NK-92 (cell line): ENCODE data around the gene ARHGAP21.
"Not testable (repeated sequence)": the region's sequence is repeated elsewhere in the genome, so short reads cannot be mapped to it uniquely, and the experiment has no call there.

Source experiments
- DNase-seq: peaks from one replicate; lab custom pipeline; 2025; ENCODE audit not compliant: unreplicated experiment; lab: John Stamatoyannopoulos, UW

Gene ARHGAP21

DNA sequence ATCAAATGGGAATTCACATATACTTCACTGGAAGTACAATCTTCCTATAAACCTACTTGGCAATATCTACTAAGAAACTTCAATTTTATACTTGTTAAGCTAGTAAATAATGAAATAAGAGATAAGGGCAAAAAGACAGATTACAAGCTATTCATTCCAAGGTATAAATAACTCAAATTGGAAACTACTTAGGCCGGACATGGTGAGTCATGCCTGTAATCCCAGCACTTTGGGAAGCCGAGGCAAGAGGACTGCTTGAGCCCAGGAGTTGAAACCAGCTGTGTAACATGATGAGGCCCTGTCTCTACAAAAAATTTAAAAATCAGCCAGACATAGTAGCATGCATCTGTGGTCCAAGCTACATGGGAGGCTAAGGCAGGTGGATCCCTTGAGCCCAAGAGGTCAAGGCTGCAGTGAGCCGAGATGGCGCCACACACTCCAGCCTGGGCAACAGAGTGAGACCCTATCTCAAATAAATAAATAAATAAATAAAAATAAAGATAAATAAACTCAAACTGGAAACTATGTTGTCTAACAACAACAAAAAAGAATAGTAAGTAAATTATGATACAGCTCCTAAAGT, 37.6 kb downstream of the ARHGAP21 start:
- DNase-seq, result no peak

DNA sequence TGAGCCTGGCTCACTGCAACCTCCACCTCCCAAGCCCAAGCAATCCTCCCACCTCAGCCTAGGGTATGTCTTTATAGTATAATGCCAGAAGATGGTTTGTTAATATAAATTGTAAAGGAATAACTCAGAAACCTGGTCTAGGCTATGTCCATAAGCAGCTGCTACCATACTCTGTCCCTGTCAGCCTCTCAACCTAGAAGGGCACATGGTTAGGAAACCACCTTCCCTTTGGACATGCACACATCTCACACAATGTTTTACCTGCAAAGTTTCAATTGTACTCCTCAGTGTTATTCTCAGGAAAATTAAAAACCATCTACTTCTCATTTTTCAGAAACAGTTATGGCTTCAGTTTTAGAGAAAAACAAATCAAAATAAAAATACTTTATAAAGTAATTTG, 40.1 kb downstream of the ARHGAP21 start:
- no peak for DNase-seq

DNA sequence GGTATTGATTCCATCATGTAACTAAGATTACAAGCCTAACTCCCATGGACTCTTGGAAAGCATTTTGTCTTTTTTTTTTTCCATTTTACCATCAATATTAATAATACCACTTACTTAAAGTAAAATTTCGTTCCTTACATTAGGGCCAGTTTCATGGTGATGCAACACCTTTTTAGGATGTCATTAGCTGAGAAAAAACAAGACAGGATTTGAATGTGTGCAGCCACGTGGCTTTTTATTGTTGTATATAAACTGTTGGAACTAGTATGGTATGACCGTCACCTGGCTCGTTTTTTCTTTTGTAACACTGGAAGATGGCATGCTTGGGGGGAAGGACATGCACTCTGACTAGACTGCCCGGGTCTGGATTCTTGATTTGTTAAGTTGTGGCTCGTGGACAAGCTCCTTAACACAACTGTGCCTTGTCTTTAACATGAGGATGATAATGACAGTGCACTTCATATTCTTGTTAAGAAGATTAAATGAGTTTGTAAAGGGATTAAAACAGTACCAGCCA, 42.1 kb downstream of the ARHGAP21 start:
- no peak for DNase-seq

DNA sequence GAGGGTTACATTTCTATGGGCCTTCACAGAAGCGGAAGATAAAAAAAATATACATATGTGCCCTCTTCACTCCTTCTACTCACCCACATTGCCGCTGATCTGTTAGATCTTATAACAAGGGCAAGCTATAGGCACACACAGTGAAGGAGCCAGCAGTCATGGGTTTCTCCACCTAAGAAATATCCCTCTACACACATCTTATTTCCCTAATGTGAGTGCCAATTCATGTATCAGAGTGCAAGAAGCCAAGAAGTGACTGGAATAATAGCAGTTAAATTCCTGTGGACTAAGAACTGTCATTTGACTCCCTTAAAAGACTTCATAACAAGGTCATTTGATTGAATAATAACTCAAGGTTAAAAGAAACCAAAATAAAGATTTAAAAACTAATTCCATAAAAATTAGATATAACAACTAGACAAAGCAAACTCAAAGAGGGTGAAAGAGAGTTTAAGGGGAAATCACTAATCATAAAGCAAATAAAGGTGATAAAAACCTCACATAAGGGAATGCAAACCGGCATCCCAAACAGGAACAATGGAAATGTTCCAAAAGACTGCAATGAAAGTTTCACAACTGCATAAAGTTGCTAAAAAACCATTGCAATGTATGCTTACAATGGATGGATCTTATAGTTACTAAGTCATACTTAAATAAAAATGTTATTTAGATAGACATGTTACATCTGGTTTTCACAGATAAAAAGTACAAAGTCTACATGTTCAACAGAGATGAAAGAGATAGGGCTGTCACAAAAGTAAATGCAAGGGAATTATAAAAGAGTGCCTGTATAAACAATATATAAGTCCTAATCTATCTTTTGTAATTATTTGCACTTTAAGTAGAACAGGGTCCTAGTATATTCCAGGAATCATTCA, 42.8 kb downstream of the ARHGAP21 start:
- no peak for DNase-seq

DNA sequence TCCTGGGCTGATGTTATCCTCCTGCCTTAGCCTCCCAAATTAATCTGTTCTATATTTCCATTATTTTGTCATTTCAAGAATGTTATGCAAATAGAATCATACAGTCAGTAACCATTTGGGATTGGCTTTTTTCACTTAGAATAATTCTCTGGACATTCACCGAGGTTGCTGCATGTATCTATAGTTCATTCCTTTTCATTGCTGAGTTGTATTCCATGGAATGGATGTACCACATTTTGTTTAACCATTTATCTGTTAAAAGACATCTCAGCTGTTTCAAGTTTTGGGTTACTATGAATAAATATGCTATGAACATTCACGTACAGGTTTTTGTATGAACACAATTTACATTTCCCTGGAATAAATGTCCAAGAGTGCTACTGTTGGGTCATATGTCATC, 44.9 kb downstream of the ARHGAP21 start:
- DNase-seq, result no peak

DNA sequence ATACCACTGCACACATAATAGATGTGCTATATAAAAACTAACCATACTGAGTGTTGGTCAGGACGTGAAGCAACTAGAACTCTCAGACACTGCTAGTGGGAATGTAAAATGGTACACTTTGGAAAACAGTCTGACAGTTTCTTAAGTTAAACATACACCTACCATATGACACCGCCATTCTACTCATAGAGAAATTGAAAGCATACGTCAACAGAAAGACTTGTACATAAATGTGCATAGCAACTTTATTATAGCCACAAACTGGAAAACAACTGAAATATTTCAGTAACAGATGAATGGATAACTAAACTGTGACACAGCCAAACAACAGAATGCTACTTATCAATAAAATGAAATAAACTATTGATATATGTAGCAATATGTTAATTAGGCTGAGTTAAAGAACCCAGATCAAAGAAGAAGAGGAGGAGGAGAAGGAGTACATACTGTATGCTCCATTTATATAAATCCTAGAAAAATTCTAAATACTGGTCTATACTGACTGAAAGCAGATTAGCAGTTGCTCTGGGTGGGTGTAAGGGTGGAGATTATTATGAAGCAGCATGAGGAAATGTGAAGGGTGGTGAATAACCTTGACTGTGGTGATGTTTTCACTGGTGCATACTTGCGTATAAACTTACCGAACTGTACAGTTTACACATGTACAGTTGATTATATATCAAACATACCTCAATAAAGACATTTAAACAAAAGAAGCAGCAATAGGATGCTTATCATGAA, 48.6 kb downstream of the ARHGAP21 start:
- DNase-seq, result no peak

DNA sequence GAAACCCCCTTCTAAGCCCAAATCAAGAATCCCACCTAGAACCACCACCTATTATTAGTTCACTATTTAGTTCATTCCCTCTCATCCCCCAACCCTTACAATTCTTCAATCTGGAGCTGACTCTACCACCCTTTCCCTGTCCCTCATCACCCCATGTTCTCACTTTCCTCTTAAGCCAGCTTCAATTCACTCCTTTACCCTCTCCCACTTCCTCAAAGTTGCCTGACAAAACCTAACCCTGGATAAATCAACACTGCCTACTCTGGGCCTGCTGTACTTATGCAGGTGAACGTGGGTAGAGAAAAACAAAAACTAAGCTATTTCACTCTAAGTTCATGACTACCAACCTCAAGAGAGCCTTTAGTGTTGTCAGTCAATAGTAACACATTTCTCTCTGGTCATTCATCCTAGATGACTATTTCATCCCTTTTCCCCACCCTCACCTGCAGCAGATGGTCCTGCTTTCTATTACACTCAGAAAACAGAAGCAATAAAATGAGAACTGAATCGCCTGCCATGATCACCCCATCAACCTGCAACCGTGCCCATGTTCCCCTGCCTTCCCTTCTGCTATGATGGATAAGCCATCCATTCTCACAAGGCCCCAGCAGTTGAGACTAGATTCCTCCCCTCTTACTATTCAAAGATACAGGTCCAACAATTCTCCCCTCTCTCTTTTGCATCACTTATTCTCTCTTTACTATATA, 52.6 kb downstream of the ARHGAP21 start:
- no peak for DNase-seq

DNA sequence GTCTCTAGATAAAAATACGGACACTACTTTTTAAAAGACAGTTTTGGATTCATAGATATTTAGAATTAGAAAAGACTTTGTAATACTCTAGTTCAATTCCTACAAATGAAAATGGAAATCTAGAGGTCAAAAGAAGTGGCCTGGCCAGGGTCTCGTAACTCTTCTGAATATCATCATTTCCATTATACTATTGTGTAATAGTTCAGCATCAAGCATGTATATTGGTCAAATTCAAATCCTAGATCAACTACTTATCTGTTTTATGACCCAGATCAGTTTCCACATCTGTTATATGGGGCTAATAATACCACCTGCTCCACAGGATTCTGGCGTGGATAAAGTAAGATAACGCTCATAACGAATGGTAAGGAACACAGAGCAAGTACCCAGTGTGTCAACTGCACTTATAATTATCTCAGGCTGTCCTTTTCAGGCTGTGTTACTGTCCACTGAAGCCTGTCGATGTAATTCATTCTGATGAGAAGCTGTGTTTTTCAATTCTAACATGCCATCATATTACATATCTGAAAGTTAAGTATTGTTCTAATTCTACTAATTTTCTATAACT, 54.3 kb downstream of the ARHGAP21 start:
- DNase-seq, result no peak

DNA sequence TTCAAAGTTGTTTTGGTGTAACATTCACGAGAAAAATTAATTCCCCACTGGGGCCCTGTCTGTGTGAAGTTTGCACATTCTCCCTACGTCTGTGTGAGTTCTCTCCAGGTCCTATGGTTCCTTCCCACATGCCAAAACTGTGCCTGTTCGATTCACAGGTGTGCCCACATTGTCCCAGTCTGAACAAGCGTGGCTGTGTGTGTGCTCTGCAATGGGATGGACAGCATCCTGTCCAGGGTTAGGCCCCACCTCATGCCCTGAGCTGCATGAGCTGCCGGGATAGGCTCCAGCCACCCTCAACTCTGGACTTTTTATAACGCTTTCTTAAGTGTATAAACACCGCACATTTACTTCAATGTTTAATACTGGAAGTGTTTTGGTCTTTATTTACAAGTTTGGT, 55.4 kb downstream of the ARHGAP21 start:
- no peak for DNase-seq

DNA sequence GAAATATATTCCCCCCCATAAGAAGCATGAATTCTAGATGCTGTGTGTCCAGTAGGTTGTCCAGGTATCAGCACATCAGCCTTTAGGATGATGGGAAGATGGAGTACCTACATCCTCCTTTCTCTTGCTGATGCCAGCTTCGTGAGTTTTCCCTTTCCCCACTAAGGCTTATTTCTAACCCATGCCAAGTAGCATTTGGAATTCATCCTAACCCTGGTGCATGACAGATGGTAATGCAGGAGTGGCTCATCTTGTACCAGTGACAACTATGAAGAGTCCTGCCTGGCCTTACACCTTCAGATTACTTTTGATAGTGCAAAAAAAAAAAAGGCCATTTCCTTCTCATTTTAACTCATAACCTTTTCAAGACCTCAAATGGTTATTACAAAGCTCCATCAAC, 58.7 kb downstream of the ARHGAP21 start:
- no peak for DNase-seq

DNA sequence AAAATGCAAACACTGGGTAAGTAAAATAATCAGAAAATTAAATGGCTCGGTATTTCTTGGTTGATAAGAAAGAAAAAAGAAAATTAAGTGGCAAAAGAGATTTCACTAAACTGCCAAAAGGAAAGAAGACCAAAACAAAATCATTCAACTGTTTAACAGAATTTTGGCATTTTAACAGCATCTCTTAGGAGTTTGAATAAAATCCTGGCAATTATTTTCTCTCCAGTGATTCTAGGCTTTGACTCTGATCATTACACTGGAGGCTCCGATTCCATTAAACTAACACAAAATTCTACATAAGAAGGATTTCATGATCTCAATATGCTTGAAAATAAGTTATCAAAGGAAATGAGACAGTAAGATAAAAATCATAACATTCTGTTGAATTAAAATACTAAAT, 62.3 kb downstream of the ARHGAP21 start:
- no peak for DNase-seq

DNA sequence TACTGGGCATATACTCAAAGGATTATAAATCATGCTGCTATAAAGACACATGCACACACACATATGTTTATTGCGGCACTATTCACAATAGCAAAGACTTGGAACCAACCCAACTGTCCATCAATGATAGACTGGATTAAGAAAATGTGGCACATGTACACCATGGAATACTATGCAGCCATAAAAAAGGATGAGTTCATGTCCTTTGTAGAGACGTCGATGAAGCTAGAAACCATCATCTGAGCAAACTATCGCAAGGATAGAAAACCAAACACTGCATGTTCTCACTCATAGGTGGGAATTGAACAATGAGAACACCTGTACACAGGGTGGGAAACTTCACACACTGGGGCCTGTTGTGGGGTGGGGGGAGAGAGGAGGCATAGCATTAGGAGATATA, 65.4 kb downstream of the ARHGAP21 start:
- not testable (repeated sequence) for DNase-seq

DNA sequence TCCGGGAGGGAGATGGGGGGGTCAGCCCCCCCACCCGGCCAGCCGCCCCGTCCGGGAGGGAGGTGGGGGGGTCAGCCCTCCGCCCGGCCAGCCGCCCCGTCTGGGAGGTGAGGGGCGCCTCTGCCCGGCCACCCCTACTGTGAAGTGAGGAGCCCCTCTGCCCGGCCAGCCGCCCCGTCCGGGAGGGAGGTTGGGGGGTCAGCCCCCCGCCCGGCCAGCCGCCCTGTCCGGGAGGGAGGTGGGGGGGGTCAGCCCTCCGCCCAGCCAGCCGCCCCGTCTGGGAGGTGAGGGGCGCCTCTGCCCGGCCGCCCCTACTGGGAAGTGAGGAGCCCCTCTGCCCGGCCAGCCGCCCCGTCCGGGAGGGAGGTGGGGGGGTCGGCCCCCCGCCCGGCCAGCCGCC, 67.4 kb downstream of the ARHGAP21 start:
- DNase-seq, result not testable (repeated sequence)

DNA sequence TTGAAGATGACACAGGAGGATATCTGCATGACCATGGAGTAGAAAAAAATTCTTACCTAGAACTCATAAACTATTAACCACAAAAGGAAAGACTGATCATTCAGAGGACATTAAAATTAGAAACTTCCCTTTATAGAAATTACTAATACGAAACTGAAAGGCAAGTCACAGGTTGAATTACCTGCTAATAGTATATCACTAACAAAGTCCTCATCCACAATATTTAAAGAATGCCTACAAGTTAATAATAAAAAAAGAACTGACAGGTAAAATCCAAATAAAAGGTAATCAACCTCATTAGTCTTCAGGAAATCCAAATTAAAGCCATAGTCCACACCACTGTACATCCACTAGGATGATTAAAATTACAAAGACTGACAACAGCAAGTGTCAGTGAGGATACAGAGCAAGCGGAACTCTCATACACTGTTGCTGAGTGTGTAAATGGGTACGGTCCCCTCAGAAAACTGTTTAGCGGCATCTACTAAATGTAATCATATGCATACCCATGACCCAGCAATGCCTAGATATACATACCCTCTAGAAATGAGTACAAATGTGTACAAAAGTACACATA, 71.2 kb downstream of the ARHGAP21 start:
- no peak for DNase-seq

DNA sequence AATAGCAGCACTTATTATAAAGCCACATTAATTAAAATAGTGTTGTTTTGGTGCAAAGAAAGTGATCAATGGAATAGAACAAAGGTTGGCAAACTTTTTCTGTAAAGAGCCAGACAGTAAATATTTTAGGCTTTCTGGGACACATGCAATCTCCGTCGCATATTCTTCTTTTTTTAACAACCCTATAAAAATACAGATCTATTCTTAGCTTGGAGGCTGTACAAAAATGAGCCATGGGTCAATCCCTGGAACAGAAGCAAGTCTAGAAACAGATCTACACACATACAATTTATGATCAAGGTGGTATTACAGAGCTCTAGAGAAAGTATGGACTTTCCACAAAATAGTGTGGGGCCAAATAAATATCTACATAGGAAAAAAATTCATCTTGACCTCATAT, 71.8 kb downstream of the ARHGAP21 start:
- no peak for DNase-seq

DNA sequence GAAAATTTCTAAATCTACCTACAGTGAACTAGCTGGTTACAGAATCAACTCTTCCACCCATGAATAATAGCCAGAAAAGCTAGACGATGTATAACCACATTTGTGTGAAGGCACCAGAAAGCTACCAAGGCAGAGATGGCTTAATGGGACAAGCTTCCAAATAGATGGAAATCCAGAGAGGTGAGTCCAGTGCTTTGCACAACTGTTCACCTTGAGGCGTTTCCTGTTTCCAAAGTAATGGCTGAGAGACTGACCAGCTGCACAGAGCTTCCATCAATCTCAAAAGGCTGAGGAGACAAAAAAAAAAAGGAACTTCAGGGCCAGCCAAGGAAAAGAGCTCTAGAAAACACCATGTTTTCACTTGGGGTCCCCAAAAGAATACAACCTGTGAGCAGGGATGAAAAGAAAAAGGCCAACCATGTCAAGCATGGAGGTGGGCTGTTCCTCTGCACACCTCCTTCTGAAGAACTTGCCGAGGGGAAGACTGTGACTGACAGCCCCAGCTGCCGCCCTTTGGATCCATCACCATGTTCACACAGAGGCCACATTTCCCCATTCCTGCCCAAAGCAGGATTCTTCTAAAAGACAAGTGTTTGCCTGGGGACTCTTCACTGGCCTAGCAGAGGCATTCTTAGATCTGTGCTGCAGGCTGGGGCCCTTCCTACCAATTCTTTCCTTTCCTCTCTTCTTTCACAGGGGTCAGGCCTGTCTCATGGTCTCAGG, 72.9 kb downstream of the ARHGAP21 start:
- DNase-seq, result no peak

DNA sequence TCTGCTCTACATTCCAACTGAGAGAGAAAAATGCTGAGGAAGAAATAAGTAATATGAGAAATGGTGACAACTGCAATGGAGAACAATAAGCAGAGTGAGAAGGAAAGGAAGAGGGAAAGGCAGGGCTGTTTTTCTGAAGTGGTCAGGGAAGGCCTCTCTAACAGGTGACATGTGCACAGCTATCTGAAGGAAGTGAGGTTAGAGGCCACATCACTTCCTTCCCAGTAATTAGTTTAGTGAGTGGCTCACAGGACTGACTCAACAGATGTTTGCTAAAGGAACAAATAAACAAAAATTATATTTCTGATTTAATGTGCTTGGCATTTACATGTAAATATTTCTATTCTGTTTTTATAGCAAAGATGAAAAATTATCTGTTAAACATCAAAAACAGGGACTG, 77.9 kb downstream of the ARHGAP21 start:
- DNase-seq, result no peak

DNA sequence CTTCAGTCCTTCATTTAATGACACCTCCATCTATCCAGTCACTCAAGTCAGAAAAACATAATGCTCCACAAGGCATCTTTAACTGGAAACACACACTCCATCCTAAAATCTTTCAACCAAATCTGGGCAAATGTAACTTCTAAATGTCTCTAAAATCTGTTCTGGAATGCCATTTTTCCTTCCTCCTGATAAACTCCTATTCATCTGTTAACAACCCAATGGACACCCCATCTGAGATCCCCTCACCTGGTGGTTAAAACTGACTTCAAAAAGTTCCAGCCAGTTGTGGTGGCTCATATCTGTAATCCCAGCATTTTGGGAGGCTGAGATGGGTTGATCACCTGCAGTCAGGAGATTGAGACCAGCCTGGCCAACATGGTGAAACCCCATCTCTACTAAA, 78.7 kb downstream of the ARHGAP21 start:
- DNase-seq, result no peak

DNA sequence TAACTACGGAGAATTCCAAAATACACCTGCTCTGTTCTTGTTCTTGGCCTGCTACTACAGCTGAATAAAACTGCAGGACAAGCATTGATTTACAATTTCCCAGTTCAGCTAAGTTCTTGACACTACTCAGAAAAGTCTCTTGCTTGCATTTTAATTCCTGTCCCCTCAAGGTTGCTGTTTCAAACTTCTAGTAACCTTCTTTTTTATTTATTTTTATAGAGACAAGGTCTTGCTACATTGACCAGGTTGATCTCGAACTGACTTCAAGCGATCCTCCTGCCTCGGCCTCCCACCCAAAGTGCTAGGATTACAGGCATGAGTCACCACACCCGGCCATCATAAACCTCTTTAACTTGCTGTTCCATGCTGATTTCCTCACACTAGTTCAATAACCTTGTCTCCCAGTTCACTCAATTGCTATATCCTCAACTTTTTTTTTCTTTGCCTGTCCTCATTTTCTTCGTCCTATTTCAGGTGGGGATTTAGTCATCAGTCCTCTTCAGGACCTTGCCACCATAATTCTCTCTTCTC, 79.9 kb downstream of the ARHGAP21 start:
- DNase-seq, result no peak
